A673 (cell line): Measurements from ENCODE around the gene LANCL2. TPM values are rescaled to one million over a fixed set of nuclear protein-coding genes. Genes with fewer than 3 reads are reported as not detected.

Experiments used
- BruUV-seq: library from RNA; stranded (reverse); fragments of 400-500 nt; replicated peaks from 2 replicates; lab custom pipeline; 2021; lab: Mats Ljungman, UMichigan
- CTCF ChIA-PET: fragments of 300-600 bp; sonication (Branson Sonifier 250); formaldehyde crosslinking; loops from one replicate; lab custom pipeline; 2022; ENCODE audit warnings: antibody characterized with exemption; lab: Charles Lee
- POLR2A ChIA-PET: fragments of 300-600 bp; sonication (Branson Sonifier 250); formaldehyde crosslinking; loops from one replicate; lab custom pipeline; 2022; ENCODE audit warnings: antibody characterized with exemption; ENCODE audit not compliant: low non-redundant PET; lab: Charles Lee
- DNase-seq: peaks from one replicate; pipeline ENCODE4 v3.0.0-alpha.2; 2015; ENCODE audit warnings: low spot score
- H3K27ac ChIP-seq: fragments of 200-600 bp; sonication (generic); 2 replicates; pipeline ENCODE4 v1.5.1; 2016; ENCODE audit warnings: mixed run types, low read depth, mild to moderate bottlenecking, mixed read lengths, antibody characterized with exemption, low read length; ENCODE audit not compliant: poor library complexity, severe bottlenecking
- H3K27me3 ChIP-seq: fragments of 200-600 bp; sonication (generic); replicated peaks from 2 replicates; pipeline ENCODE4 v1.6.1; 2017; ENCODE audit warnings: mixed run types, low read depth, mild to moderate bottlenecking, mixed read lengths, antibody characterized with exemption, low read length; ENCODE audit not compliant: insufficient read depth, poor library complexity
- H3K36me3 ChIP-seq: fragments of 200-600 bp; sonication (generic); 2 replicates; pipeline ENCODE4 v1.6.1; 2016; ENCODE audit warnings: mixed run types, mild to moderate bottlenecking, mixed read lengths, antibody characterized with exemption, low read length; ENCODE audit not compliant: insufficient read depth, poor library complexity, severe bottlenecking
- H3K4me1 ChIP-seq: fragments of 200-600 bp; sonication (generic); 2 replicates; pipeline ENCODE4 v1.6.1; 2017; ENCODE audit warnings: mixed run types, mild to moderate bottlenecking, mixed read lengths, antibody characterized with exemption, low read length; ENCODE audit not compliant: insufficient read depth, poor library complexity, severe bottlenecking
- H3K4me3 ChIP-seq: fragments of 200-600 bp; sonication (generic); 2 replicates; pipeline ENCODE4 v1.5.1; 2016; ENCODE audit warnings: low read depth, mixed run types, mild to moderate bottlenecking, mixed read lengths, low read length; ENCODE audit not compliant: poor library complexity, severe bottlenecking
- H3K9me3 ChIP-seq: fragments of 200-600 bp; sonication (generic); 2 replicates; pipeline ENCODE4 v1.6.1; 2016; ENCODE audit warnings: mixed run types, low read depth, mild to moderate bottlenecking, mixed read lengths, antibody characterized with exemption, low read length; ENCODE audit not compliant: poor library complexity, severe bottlenecking
- CTCF ChIP-seq: fragments of 300-800, 200-600 bp; sonication (generic); conservative IDR thresholded peaks from 2 replicates; pipeline ENCODE4 v1.5.1; 2017; ENCODE audit warnings: low read depth, mild to moderate bottlenecking, antibody characterized with exemption, low read length, moderate library complexity, mixed read lengths
- EZH2 ChIP-seq: fragments of 200-600 bp; sonication (generic); IDR thresholded peaks from 2 replicates; pipeline ENCODE4 v1.6.1; 2017; ENCODE audit warnings: borderline replicate concordance, low read depth, mild to moderate bottlenecking, mixed read lengths, antibody characterized with exemption, low read length; ENCODE audit not compliant: poor library complexity, severe bottlenecking
- intact Hi-C: fragments of 100-400 bp; cut with micrococcal nuclease; formaldehyde crosslinking; loops from one replicate; pipeline ENCODE4 v1.10.0; 2022; ENCODE audit not compliant: unreplicated experiment
- total RNA-seq: library from RNA; stranded (reverse); gene quantifications from 2 replicates; pipeline ENCODE4 v1.2.3, GENCODE V29; 2021

LANCL2 gene
- total RNA-seq, 1 experiment from 2014 or later: 21.3 TPM

GRCh38 chr7:55467047-55467593 lies 102.0 kb downstream of the LANCL2 start:
- BruUV-seq: no TSS peak
- Histone ChIP-seq H3K9me3 (peaks cover 13% of the 10 kb centered on the region), H3K27ac (no peak overlapping the region), H3K4me3 (no peak overlapping the region), H3K27me3 (no peaks in the 10 kb centered on the region), H3K36me3 (peaks cover 3% of the 10 kb centered on the region), H3K4me1 (no peaks in the 10 kb centered on the region)
- TF ChIP-seq CTCF (no peak), EZH2 (no peak)
- ChIA-PET CTCF (no interaction called here), POLR2A (no interaction called here)
- no peak for DNase-seq
- intact Hi-C loops: no loop called here

GRCh38 chr7:55468495-55468894 lies 103.4 kb downstream of the LANCL2 start:
- Histone ChIP-seq H3K9me3 (peaks cover 3% of the 10 kb centered on the region), H3K36me3 (peaks cover 3% of the 10 kb centered on the region), H3K4me3 (no peak overlapping the region), H3K27ac (no peak overlapping the region), H3K4me1 (no peaks in the 10 kb centered on the region), H3K27me3 (no peaks in the 10 kb centered on the region)
- CTCF ChIA-PET: no interaction called here
- intact Hi-C loops: no loop called here
- POLR2A ChIA-PET: no interaction called here
- no peak for DNase-seq
- no TSS peak for BruUV-seq
- TF ChIP-seq CTCF (no peak), EZH2 (no peak)

GRCh38 chr7:55469271-55469681 lies 104.1 kb downstream of the LANCL2 start:
- H3K27ac ChIP-seq: no peak overlapping the region
- no peak for DNase-seq
- CTCF ChIA-PET: no interaction called here

More at GRCh38 chr7:55469271-55469681, 104.1 kb downstream of the LANCL2 start:
- Histone ChIP-seq H3K9me3 (no peaks in the 10 kb centered on the region), H3K4me3 (no peak overlapping the region), H3K4me1 (no peaks in the 10 kb centered on the region), H3K27me3 (no peaks in the 10 kb centered on the region), H3K36me3 (peaks cover 3% of the 10 kb centered on the region)
- TF ChIP-seq EZH2 (no peak), CTCF (no peak)
- POLR2A ChIA-PET: no interaction called here
- no TSS peak for BruUV-seq
- intact Hi-C loops: no loop called here
